Measurements from ENCODE around the gene CA10. TPM values are rescaled to one million over a fixed set of nuclear protein-coding genes. Genes with fewer than 3 reads are reported as not detected.

Gene CA10
- total and polyA plus RNA-seq, 2 experiments from 2014 or later: 0.33 TPM; not detected in 1

- WGBS (ENCODE audit: low lambda C conversion rate, missing lambda C conversion rate): 86% methylated on average over 6 of the region's 6 CpGs
- no peak for TF ChIP-seq EZH2 (IDR thresholded peaks at IDR 0.05; ENCODE audit: borderline replicate concordance)
- no peak for TF ChIP-seq CTCF (IDR thresholded peaks at IDR 0.05; ENCODE audit: poor library complexity)
- no peak for TF ChIP-seq EZH2phosphoT487 (IDR thresholded peaks at IDR 0.05; ENCODE audit: low read depth, severe bottlenecking, unreplicated experiment)
- Histone ChIP-seq H3K4me3 (no peak overlapping the region), H3K4me2 (no peak overlapping the region), H3K9me2 (replicated peaks; ENCODE audit: insufficient read depth) (no peaks in the 10 kb centered on the region), H3K9me3 (ENCODE audit: low read depth) (no peaks in the 10 kb centered on the region), H3K36me3 (replicated peaks; ENCODE audit: insufficient read depth, low read depth) (no peaks in the 10 kb centered on the region), H3K79me2 (no peaks in the 10 kb centered on the region), H4K20me1 (ENCODE audit: insufficient read depth, poor library complexity, severe bottlenecking) (no peaks in the 10 kb centered on the region), H3K27ac (no peak overlapping the region), H3K4me1 (ENCODE audit: insufficient read depth) (no peaks in the 10 kb centered on the region), H2AFZ (no peak overlapping the region), H3K27me3 (peaks cover 6% of the 10 kb centered on the region)
- no peak for DNase-seq (ENCODE audit: low spot score)
Observed at GRCh38 chr17:51651513-51652298, 506.8 kb downstream of the CA10 start.

- Histone ChIP-seq H3K4me3 (no peak overlapping the region), H3K36me3 (replicated peaks; ENCODE audit: insufficient read depth, low read depth) (no peaks in the 10 kb centered on the region), H2AFZ (no peak overlapping the region), H3K79me2 (no peaks in the 10 kb centered on the region), H3K4me2 (no peak overlapping the region), H3K27me3 (peaks cover 6% of the 10 kb centered on the region), H4K20me1 (ENCODE audit: insufficient read depth, poor library complexity, severe bottlenecking) (no peaks in the 10 kb centered on the region), H3K9me3 (ENCODE audit: low read depth) (no peaks in the 10 kb centered on the region), H3K27ac (no peak overlapping the region), H3K4me1 (ENCODE audit: insufficient read depth) (no peaks in the 10 kb centered on the region), H3K9me2 (replicated peaks; ENCODE audit: insufficient read depth) (no peaks in the 10 kb centered on the region)
- WGBS (ENCODE audit: low lambda C conversion rate, missing lambda C conversion rate): 51% methylated on average over 3 of the region's 3 CpGs
- DNase-seq (ENCODE audit: low spot score): no peak
- TF ChIP-seq EZH2 (IDR thresholded peaks at IDR 0.05; ENCODE audit: borderline replicate concordance) (no peak), CTCF (IDR thresholded peaks at IDR 0.05; ENCODE audit: poor library complexity) (no peak), EZH2phosphoT487 (IDR thresholded peaks at IDR 0.05; ENCODE audit: low read depth, severe bottlenecking, unreplicated experiment) (no peak)
Observed at GRCh38 chr17:51650772-51651171, 507.7 kb downstream of the CA10 start.

- H3K36me3 ChIP-seq (replicated peaks; ENCODE audit: insufficient read depth, low read depth): no peaks in the 10 kb centered on the region
- no peaks in the 10 kb centered on the region for H4K20me1 ChIP-seq (ENCODE audit: insufficient read depth, poor library complexity, severe bottlenecking)
- H3K9me2 ChIP-seq (replicated peaks; ENCODE audit: insufficient read depth): no peaks in the 10 kb centered on the region
- TF ChIP-seq EZH2phosphoT487 (IDR thresholded peaks at IDR 0.05; ENCODE audit: low read depth, severe bottlenecking, unreplicated experiment) (no peak), EZH2 (IDR thresholded peaks at IDR 0.05; ENCODE audit: borderline replicate concordance) (no peak), CTCF (IDR thresholded peaks at IDR 0.05; ENCODE audit: poor library complexity) (no peak)
- peaks cover 2% of the 10 kb centered on the region for H3K27me3 ChIP-seq
- H3K4me2 ChIP-seq: no peak overlapping the region
- 88% methylated on average over 2 of the region's 2 CpGs for WGBS (ENCODE audit: low lambda C conversion rate, missing lambda C conversion rate)
- no peak overlapping the region for H3K27ac ChIP-seq
- H3K79me2 ChIP-seq: no peaks in the 10 kb centered on the region
- no peak for DNase-seq (ENCODE audit: low spot score)
- H3K4me3 ChIP-seq: no peak overlapping the region
- no peak overlapping the region for H2AFZ ChIP-seq
- no peaks in the 10 kb centered on the region for H3K9me3 ChIP-seq (ENCODE audit: low read depth)
- no peaks in the 10 kb centered on the region for H3K4me1 ChIP-seq (ENCODE audit: insufficient read depth)
Observed at GRCh38 chr17:51650202-51650601, 508.3 kb downstream of the CA10 start.
